K562 (cell line): ENCODE results near the gene KCTD15. TPM values are rescaled to one million over a fixed set of nuclear protein-coding genes. Genes with fewer than 3 reads are reported as not detected.

Experiments
- ARHGAP35 ChIP-seq: fragments of 450-650 bp; IDR thresholded peaks from 2 replicates; pipeline ENCODE4 v1.6.1; 2018; ENCODE audit not compliant: partially characterized antibody
- ATF7 ChIP-seq: fragments of 450-650 bp; IDR thresholded peaks from 2 replicates; pipeline ENCODE4 v1.7.1; 2014; ENCODE audit warnings: mild to moderate bottlenecking, moderate library complexity
- CHD4 ChIP-seq: fragments of 200-600 bp; sonication (generic); IDR thresholded peaks from 3 replicates; pipeline ENCODE4 v1.6.1; 2012; ENCODE audit warnings: low read depth, mild to moderate bottlenecking, mixed read lengths, low read length, inconsistent platforms; ENCODE audit not compliant: insufficient read depth, insufficient replicate concordance, poor library complexity, severe bottlenecking
- HMG20A ChIP-seq: fragments of 450-650 bp; formaldehyde crosslinking; conservative IDR thresholded peaks from 2 replicates; pipeline ENCODE4 v1.4.0; 2020; ENCODE audit warnings: mild to moderate bottlenecking, mixed read lengths
- JUND ChIP-seq, 2 experiments: IDR thresholded peaks; 2 replicates in 1 of 2; 3 replicates in 1 of 2; pipeline ENCODE4 v1.6.1; 2011; ENCODE audit warnings: borderline replicate concordance in 2 of 2, low read depth in 2 of 2, low read length in 2 of 2, improper control_type of control experiment in 1 of 2, missing biosample characterization in 1 of 2, missing genetic modification characterization in 1 of 2, missing genetic modification reagents in 1 of 2
- MTA2 ChIP-seq: fragments of 450-650 bp; IDR thresholded peaks from 2 replicates; pipeline ENCODE4 v1.6.1; 2016; ENCODE audit warnings: low read depth
- PRPF4 ChIP-seq: fragments of 200-400 bp; formaldehyde crosslinking; IDR thresholded peaks from one replicate; pipeline ENCODE4 v1.6.1; 2017; ENCODE audit warnings: low read length, low read depth, mild to moderate bottlenecking; ENCODE audit not compliant: insufficient read depth, poor library complexity, severe bottlenecking
- SMARCA4 ChIP-seq: fragments of 450-650 bp; IDR thresholded peaks from 2 replicates; pipeline ENCODE4 v1.6.1; 2016
- ZKSCAN3 ChIP-seq: fragments of 250-450 bp; sonication (Bioruptor Pico); IDR thresholded peaks from 2 replicates; pipeline ENCODE4 v1.4.0; 2020
- ZNF354B ChIP-seq: fragments of 250-450 bp; sonication (Bioruptor Pico); IDR thresholded peaks from 2 replicates; pipeline ENCODE4 v1.4.0; 2020
- ZNF583 ChIP-seq: fragments of 250-450 bp; sonication (Bioruptor Pico); IDR thresholded peaks from 2 replicates; pipeline ENCODE4 v1.4.0; 2020
- polyA plus RNA-seq, 8 experiments: library from polyadenylated mRNA; depleted of rRNA in 4 of 8; stranded (reverse) in 5 of 8; unstranded in 3 of 8; fragments of >200 nt; fragmentation: Nextera tagmentation in 2 of 8; fragmentation: Illumina TruSeq in 1 of 8; extraction: Ambion mirVana in 2 of 8; extraction: Trizol in 1 of 8; gene quantifications; 2 replicates each; pipeline versions ENCODE4 v1.2.1 to v1.2.3, GENCODE V29; 2011 to 2014; ENCODE audit warnings: inconsistent platforms in 1 of 8, missing spikeins in 1 of 8
- total RNA-seq, 7 experiments: library from RNA; depleted of rRNA in 6 of 7; stranded (reverse); fragments of >200 nt in 6 of 7; fragmentation: Illumina TruSeq in 2 of 7; extraction: Trizol in 2 of 7; gene quantifications; 2 replicates each; pipeline versions ENCODE4 v1.2.1 to v1.2.3, GENCODE V29; 2011 to 2021; ENCODE audit warnings: low replicate concordance in 1 of 7
- TF ChIP-seq, protein P1 (sequence below), 2 experiments: IDR thresholded peaks; 2 replicates each; pipeline ENCODE4 v1.6.1; 2011; ENCODE audit warnings: borderline replicate concordance in 1 of 2, control low read depth in 1 of 2, low read depth in 1 of 2, low read length in 1 of 2, mild to moderate bottlenecking in 1 of 2, mixed read lengths in 1 of 2, moderate library complexity in 1 of 2; ENCODE audit not compliant: insufficient read depth in 1 of 2, insufficient read length in 1 of 2, poor library complexity in 1 of 2, severe bottlenecking in 1 of 2; ENCODE audit errors: extremely low read depth in 1 of 2
- TF ChIP-seq, protein P2 (sequence below): sonication (generic); formaldehyde crosslinking; IDR thresholded peaks from 2 replicates; pipeline ENCODE4 v1.8.1; 2023; ENCODE audit warnings: mild to moderate bottlenecking, missing genetic modification reagents
- TF ChIP-seq, protein P3 (sequence below): fragments of 450-650 bp; IDR thresholded peaks from 2 replicates; pipeline ENCODE4 v1.6.1; 2017; ENCODE audit warnings: antibody characterized with exemption, mild to moderate bottlenecking
- TF ChIP-seq, protein P4 (sequence below), 2 experiments: fragments of 450-650 bp; IDR thresholded peaks; 2 replicates each; pipeline ENCODE4 v1.6.1; 2018; ENCODE audit warnings: mild to moderate bottlenecking in 2 of 2, low read depth in 1 of 2; ENCODE audit not compliant: partially characterized antibody in 2 of 2

Gene KCTD15
- total and polyA plus RNA-seq, 9 of the 15 experiments (the other 6 are each of a cell fraction or from before 2014, with no cell fraction given), result 1.7 to 49.0 (median 11.8) TPM

DNA sequence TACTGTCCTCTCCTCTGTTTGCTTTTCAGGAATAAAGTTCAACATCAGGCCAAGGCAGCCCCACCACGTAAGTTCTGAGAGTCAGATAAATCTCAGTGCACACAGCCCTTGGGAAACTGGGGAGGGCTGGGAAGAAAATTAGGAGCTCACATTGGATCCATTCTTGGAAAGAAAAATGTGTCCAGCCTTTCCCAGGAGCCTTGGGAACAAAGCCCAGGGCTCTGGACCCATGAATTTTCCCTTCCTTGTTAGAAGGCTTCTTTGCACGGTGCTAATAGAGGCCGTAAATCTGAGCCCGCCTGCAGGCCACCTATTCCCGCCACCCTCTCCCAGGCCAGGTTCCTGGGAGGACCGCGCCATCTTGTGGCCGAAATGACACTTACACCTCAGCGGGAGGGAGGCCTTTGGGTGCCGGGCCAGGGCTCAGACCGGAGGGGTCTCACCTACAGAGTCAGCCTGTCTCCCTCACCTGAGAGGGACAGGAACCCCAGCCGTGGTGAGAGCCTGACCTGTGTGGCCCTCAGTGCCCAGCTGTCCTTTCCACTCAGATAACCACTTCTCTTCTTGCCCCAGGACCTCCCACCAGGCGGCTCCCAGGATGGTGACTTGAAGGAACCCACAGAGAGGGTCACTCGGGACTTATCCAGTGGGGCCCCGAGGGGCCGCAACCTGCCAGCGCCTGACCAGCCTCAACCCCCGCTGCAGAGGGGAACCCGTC, 25.1 kb upstream of the KCTD15 start (continued):
- TF ChIP-seq, protein P1, sequence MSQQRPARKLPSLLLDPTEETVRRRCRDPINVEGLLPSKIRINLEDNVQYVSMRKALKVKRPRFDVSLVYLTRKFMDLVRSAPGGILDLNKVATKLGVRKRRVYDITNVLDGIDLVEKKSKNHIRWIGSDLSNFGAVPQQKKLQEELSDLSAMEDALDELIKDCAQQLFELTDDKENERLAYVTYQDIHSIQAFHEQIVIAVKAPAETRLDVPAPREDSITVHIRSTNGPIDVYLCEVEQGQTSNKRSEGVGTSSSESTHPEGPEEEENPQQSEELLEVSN (IDR thresholded peaks at IDR 0.05; ENCODE audit: borderline replicate concordance in 1 of 2, extremely low read depth in 1 of 2, insufficient read depth in 1 of 2, insufficient read length in 1 of 2, low read depth in 1 of 2, low read length in 1 of 2, poor library complexity in 1 of 2, severe bottlenecking in 1 of 2), result peak in 1 of 2 experiments; percentile 46
- TF ChIP-seq, protein P2, sequence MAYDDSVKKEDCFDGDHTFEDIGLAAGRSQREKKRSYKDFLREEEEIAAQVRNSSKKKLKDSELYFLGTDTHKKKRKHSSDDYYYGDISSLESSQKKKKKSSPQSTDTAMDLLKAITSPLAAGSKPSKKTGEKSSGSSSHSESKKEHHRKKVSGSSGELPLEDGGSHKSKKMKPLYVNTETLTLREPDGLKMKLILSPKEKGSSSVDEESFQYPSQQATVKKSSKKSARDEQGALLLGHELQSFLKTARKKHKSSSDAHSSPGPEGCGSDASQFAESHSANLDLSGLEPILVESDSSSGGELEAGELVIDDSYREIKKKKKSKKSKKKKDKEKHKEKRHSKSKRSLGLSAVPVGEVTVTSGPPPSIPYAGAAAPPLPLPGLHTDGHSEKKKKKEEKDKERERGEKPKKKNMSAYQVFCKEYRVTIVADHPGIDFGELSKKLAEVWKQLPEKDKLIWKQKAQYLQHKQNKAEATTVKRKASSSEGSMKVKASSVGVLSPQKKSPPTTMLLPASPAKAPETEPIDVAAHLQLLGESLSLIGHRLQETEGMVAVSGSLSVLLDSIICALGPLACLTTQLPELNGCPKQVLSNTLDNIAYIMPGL (CRISPR knock-in tag), result no peak
- TF ChIP-seq SMARCA4 (no peak), PRPF4 (no peak), ATF7 (no peak), ZKSCAN3 (CRISPR knock-in tag) (no peak), CHD4 (no peak), JUND (IDR thresholded peaks at IDR 0.05; ENCODE audit: borderline replicate concordance, low read depth, low read length) (0 out of 2 replicates have a peak, but pooled peaks have one; percentile 26), JUND (tag; IDR thresholded peaks at IDR 0.05; ENCODE audit: borderline replicate concordance, low read depth, low read length) (no peak), ZNF583 (CRISPR knock-in tag) (no peak), ZNF354B (no peak), ARHGAP35 (no peak), HMG20A (CRISPR knock-in tag) (no peak), MTA2 (no peak)
- TF ChIP-seq, protein P3, sequence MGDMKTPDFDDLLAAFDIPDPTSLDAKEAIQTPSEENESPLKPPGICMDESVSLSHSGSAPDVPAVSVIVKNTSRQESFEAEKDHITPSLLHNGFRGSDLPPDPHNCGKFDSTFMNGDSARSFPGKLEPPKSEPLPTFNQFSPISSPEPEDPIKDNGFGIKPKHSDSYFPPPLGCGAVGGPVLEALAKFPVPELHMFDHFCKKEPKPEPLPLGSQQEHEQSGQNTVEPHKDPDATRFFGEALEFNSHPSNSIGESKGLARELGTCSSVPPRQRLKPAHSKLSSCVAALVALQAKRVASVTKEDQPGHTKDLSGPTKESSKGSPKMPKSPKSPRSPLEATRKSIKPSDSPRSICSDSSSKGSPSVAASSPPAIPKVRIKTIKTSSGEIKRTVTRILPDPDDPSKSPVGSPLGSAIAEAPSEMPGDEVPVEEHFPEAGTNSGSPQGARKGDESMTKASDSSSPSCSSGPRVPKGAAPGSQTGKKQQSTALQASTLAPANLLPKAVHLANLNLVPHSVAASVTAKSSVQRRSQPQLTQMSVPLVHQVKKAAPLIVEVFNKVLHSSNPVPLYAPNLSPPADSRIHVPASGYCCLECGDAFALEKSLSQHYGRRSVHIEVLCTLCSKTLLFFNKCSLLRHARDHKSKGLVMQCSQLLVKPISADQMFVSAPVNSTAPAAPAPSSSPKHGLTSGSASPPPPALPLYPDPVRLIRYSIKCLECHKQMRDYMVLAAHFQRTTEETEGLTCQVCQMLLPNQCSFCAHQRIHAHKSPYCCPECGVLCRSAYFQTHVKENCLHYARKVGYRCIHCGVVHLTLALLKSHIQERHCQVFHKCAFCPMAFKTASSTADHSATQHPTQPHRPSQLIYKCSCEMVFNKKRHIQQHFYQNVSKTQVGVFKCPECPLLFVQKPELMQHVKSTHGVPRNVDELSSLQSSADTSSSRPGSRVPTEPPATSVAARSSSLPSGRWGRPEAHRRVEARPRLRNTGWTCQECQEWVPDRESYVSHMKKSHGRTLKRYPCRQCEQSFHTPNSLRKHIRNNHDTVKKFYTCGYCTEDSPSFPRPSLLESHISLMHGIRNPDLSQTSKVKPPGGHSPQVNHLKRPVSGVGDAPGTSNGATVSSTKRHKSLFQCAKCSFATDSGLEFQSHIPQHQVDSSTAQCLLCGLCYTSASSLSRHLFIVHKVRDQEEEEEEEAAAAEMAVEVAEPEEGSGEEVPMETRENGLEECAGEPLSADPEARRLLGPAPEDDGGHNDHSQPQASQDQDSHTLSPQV, result no peak
- TF ChIP-seq, protein P4, sequence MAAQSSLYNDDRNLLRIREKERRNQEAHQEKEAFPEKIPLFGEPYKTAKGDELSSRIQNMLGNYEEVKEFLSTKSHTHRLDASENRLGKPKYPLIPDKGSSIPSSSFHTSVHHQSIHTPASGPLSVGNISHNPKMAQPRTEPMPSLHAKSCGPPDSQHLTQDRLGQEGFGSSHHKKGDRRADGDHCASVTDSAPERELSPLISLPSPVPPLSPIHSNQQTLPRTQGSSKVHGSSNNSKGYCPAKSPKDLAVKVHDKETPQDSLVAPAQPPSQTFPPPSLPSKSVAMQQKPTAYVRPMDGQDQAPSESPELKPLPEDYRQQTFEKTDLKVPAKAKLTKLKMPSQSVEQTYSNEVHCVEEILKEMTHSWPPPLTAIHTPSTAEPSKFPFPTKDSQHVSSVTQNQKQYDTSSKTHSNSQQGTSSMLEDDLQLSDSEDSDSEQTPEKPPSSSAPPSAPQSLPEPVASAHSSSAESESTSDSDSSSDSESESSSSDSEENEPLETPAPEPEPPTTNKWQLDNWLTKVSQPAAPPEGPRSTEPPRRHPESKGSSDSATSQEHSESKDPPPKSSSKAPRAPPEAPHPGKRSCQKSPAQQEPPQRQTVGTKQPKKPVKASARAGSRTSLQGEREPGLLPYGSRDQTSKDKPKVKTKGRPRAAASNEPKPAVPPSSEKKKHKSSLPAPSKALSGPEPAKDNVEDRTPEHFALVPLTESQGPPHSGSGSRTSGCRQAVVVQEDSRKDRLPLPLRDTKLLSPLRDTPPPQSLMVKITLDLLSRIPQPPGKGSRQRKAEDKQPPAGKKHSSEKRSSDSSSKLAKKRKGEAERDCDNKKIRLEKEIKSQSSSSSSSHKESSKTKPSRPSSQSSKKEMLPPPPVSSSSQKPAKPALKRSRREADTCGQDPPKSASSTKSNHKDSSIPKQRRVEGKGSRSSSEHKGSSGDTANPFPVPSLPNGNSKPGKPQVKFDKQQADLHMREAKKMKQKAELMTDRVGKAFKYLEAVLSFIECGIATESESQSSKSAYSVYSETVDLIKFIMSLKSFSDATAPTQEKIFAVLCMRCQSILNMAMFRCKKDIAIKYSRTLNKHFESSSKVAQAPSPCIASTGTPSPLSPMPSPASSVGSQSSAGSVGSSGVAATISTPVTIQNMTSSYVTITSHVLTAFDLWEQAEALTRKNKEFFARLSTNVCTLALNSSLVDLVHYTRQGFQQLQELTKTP (IDR thresholded peaks at IDR 0.05; ENCODE audit: low read depth in 1 of 2, partially characterized antibody in 2 of 2), result no peak
